Fibroblast of upper back skin (primary cell): ENCODE results near the gene CPLANE1.
"Not testable (repeated sequence)": the region's sequence is repeated elsewhere in the genome, so short reads cannot be mapped to it uniquely, and the experiment has no call there.

Source experiments
- DNase-seq: peaks from one replicate; pipeline ENCODE4 v3.0.0-alpha.2; 2013

Gene CPLANE1

DNA sequence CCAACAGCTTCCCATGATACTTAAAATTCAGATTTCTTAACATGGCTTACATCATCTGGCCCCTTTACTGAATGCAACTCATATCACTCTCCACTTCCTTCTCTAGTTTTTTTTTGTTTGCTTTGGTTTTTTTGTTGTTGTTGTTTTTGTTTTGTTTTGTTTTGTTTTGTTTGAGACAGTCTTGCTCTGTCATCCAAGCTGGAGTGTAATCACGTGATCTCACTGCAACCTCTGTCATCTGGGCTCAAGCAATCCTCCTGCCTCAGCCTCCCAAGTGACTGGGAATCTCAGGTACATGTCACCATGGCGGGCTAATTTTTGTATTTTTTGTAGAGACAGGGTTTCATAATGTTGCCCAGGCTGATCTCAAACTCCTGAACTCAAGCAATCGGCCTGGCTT is 41.4 kb downstream of the CPLANE1 start:
- no peak for DNase-seq

DNA sequence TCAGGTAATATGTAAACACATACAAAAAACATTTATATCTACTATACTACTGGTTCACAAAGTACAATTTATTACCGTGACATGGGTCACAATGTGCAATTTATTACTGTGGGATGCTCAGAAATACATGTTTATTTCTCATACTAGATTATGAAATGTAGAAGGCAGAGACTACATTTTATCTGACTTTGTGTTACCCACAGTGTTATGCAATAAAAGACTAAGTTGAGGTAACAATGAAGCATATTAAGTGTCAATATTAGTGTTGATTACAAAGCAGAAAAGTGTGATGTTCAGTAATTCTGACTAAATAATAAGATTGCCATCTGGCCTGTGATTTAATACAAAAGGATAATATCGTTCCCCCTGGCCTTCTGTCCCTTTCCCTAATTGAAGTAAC is 42.4 kb downstream of the CPLANE1 start:
- no peak for DNase-seq

DNA sequence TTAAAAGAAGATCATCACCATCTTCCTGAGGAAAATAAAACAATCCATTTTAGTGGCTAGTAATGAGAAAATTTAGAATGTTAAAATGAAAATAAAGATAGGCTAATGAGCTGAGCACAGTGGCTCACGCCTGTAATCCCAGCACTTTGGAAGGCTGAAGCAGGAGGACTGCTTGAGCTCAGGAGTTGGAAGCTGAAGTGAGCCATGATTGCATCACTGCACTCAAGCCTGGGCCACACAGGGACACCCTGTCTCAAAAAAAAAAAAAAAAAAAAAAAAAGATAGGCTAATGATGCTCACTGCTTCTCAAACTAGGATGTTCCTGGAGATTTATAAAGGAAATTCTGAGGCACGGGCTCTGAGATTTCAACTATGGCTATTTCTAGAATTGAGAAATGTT is 50.3 kb downstream of the CPLANE1 start:
- no peak for DNase-seq

DNA sequence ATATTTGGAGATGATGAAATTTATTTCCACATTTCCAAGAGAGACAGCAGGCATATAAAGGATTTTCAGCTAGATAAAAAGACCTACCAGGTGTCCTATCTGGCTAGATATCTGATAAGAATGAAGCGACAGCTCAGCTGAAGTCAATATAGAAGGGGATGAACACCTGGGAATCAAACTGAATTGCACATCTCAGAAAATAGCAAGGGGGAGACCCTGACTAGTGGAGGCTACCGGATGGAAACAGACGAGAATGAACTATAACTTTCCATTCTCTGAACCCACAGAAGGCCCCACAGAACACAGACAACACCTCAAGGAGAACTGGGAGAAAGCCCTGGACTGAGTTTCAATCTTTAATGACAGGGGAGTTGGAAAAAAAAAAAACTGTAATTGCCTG is 51.1 kb downstream of the CPLANE1 start:
- no peak for DNase-seq

DNA sequence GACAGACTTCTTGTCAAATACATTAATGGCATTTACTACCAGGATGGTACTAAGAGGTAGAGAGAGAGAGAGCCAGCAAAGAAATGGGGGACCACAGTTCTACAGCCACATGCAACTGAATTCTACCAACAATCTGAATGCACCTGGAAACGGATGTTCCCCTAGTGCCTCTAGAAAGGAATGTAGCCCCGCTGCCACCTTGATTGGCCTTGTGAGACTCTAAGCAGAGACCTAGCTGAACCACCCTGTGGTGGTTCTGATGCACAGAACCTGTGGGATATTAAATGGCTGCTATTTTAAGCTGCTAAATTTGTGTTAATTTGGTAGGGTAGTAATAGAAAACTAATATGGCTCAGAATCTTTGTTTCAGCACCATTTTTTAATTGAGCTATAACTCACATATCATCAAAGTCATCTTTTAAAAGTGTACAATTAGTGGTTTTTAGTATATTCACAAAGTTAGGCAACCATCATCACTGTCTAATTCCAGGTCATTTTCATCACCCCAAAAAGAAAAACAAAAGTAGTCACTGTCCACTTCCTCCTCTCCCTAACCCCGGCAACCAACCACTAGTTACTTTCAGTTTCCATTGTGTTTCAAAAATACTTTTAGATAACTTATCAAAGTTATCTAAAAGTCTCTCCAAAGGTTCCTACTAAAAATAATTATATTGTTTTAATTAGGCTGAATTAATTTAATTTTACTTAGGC is 51.7 kb downstream of the CPLANE1 start:
- no peak for DNase-seq

DNA sequence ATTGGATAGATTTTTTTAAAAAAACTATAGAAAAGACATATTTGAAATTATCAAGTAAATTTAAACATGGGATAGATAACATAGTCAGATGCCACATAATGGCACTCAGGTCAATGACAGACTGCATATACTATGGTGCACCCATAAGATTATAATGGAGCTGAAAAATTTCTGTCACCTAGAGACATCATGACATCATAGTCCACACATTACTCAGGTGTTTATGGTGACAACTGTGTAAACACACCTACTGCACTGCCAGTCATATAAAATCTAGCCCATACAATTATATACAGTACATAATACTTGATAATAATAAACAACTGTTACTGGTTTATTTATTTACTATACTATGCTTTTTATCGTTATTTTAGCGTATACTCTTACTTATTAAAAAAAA is 58.6 kb downstream of the CPLANE1 start:
- DNase-seq: no peak

DNA sequence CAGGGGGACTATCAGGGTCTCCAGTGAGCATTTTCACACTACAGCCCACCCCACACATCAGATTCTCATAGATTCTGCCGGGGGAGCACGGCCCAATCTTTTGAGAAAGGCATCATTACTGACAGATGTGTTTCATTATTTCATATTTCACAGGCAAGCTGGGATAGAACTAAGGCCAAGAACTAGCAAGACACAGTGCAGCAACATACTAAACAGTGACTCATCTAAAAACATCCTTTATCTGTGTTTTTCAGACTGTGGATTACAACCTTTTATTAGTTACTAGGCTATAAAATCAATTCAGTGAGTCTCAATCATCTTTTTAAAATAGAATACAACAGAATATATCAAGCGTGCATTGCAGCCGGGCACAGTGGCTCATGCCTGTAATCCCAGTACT is 59.8 kb downstream of the CPLANE1 start:
- no peak for DNase-seq

DNA sequence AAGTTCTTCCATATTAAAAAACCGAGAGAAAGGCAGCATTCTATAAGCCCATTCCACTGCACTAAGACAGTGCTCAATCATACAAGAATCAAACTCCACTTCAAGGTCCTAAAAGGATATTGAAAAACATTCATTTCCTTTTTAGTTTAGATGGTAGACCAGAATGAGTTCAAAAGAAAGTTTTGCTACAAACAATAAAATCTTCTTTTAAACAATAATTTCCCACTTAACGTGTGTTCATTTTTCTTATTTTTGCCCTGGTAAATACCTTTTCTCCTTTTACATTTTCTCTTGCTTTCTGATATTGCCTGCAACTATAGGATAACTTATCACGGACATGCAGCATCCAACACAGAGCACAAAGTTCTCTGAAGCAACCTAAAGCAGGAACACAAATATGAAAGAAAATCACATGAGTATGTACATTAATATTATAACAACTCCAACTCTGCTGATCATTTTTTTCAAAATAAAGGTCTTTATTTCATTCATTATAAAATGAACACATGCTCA is 61.7 kb downstream of the CPLANE1 start:
- DNase-seq: no peak

DNA sequence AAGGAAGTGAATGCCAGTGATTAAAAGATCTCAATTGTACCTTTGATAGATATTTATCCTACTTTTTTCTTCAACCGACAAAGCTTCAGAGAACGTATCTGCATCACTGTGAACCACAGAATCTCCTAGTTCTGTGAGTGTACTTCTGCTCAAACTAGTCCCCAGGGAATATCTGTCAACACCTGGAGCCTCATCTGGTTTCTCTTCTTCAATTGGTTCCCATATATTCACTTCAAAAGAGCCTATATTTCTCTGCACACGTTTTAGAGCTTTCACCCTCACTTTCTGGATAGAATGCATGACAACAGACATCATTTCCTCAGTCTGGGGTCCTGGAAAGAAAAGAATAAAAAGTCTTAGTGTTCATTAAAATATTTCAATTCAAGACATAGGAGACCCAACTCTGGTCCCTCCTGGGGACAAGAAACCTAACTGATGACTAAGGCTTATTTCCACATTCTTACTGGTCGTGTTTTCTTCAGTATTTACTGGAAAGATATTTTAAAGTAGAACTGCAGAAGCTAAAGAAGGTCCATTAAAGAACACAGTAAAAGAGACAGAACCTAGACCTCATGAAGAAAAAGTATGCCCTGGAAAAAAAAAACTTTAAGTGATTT is 64.3 kb downstream of the CPLANE1 start:
- DNase-seq: peak; percentile 14

DNA sequence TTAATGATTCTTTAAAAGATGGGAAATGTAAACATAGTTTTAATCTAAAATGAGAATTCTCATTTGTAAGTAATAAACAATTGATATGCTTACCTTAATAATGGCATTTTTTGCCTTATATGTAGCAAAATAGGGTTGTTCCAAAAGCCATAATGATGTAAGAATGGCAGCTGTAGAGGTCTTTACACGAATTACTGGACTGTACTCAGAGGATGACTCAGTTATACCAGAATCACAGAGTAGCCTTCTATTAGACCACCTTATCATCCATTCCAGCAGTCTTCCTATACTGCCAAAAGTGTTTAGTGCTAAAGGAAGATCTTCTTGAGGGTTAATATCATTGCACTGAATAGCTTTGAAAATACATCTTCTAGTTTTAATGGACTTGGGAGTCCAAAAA is 66.5 kb downstream of the CPLANE1 start:
- no peak for DNase-seq

DNA sequence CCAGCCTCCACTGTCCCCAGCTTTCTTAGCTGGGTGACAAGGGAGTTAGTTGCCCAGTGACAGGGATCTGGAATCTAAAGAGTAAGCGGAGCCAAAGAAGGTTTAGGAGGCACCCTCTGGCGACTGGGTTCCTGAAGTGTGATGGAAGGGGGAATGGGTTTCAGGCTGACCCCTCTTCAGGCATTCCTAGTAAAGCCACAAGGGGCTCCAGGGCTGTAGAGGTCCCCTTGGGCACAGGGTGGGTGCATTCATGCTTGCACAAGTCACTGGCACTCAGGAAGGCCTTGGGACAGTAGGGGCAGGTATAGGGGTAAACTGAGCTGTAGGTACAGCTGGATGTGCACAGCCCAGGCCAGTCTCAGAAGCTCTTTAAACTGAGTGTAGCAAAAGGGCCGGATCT is 74.2 kb downstream of the CPLANE1 start:
- no peak for DNase-seq

DNA sequence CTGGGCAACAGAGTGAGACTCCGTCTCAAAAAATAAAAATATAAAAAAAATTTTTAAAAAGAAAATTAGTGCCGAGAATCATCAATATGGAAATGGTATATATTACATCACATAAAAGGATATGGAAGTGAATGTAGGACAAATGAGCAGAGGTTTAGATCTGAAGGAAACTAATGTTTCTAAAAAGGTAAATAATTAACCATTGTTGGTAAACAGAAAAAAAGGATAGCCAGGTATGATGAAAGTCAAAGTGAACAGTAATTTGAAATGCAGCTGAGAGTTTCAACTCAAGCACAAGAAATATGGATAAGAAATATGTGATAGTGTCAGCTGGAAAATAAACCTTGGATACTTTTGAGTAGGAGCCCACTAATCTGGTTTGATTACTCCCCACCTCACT is 76.2 kb downstream of the CPLANE1 start:
- no peak for DNase-seq

DNA sequence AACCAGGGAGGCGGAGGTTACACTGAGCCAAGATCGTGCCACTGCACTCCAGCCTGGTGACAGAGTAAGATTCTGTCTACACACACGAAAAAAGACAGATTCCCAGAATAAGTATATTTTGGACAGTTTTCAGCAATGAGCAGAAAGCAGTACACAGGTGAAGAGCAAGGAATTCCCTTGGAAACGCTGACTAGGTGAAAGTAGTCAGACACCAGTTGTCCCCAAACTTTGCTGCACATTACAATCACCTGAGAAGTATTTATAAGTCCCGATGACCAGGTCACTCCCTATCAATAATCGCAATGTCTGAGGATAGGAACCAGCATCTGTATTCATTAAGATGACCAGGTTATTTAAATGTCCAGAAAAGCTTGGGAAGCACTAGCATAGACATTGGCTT is 78.3 kb downstream of the CPLANE1 start:
- DNase-seq: no peak

DNA sequence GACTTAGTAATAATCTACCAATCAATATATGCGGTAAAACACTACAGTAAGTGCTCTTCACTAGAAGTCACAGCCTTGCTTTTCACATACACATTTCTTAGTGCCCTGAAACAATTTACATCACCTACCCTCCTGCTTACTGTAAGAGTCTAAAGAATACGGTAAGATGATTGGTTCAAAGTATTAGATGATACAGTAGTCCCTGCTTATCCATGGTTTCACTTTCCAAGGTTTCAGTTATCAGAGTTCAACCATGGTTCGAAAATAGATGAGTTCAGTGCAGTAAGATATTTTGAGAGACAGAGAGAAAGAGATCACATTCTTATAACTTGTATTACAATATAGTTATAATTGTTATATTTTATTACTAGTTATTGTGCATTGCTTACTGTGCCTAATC is 83.0 kb downstream of the CPLANE1 start:
- DNase-seq: no peak

DNA sequence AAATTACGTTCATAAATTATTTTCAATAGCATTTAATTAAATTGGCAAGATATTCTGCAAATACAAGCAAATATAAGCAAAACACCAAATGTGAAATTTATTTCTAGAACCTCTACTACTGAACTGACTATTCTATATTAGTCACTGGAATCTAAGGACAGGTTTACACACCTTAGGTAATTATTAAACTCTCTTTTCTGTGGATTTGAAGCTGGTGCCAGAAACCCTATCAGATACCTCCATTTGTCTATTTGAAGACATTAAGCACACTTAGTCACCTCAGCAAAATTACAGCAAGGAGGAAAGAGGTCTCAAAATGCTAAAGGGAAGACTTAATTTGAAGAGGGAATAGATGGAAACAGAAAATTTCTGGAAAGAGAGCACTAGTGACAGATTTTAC is 83.4 kb downstream of the CPLANE1 start:
- DNase-seq: no peak

DNA sequence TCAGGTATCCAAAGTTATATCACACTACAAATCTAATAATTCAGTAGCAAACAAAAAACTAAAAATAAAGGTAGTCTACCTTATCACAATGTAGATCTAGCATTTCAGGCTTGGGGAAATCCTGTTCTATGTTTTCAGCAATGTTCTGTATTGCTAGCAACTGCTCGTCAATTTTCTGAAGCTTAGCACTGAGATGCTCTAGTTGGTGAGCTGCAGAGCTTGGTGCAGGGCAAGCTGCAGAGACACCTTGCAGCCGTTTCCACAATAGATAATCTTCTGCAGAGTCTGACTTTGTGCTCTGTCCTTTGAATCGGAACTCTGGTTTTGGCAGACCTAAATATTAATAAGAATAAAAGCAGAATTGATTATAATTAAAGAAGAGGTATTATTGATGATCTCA is 95.5 kb downstream of the CPLANE1 start:
- no peak for DNase-seq

DNA sequence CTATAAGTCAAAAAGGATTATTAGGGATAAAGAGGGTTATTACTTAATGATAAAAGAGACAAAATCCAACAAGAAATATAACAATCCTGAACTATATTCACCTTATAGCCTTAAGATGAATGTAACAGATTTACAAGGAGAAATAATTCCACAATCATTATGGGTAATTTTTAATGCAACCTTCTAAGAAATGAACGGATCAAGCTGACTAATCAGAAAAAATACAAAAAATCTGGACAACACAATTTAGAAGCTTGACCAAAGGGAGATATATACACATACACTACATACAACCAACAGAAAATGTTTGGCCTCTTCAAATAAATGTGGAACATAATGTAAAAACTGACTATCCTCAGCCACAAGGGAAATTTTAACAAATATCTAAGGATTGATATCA is 102.3 kb downstream of the CPLANE1 start:
- DNase-seq: no peak

DNA sequence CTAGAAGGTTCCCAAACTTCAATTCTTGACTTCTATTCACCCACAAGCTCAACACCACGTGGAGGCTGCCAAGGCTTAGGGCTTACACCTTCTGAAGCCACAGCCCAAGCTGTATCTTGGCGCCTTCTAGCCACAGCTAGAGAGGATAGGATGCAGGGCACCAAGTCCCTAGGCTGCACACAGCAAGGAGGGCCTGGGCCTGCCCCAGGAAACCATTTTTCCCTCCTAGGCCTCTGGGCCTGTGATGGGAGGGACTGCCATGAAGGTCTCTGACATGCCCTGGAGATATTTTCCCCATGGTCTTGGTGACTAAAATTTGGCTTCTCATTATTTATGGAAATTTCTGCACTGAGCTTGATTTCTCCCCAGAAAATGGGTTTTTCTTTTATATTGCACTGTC is 112.5 kb downstream of the CPLANE1 start:
- DNase-seq: no peak

DNA sequence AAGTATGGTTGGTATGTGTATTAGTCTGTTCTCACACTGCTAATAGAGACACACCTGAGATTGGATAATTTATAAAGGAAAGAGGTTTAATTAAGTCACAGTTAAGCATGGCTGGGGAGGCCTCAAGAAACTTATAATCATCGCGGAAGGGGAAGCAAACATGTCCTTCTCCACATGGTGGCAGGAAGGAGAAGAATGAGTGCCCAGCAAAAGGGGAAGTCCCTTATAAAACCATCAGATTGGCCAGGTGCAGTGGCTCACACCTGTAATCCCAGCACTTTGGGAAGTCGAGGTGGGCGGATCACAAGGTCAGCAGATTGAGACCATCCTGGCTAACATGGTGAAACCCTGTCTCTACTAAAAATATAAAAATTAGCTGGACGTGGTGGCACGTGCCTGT is 113.9 kb downstream of the CPLANE1 start:
- DNase-seq: not testable (repeated sequence)

DNA sequence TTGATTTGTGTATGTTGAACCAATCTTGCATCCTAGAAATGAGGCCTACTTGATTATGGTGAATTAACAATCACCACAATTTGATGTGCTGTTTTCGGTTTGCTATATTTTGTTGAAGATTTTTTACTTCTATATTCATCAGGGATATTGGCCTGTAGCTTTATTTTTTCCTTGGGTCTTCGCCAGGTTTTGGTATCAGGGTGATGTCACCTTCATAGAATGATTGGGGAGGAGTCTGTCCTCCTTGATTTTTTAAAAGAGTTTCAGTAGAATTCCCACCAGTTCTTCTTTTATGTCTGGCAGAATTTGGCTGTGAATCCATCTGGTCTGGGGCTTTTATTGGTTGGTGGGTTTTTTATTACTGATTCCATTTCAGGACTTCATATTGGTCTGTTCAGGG is 115.2 kb downstream of the CPLANE1 start:
- DNase-seq: peak; percentile 64

DNA sequence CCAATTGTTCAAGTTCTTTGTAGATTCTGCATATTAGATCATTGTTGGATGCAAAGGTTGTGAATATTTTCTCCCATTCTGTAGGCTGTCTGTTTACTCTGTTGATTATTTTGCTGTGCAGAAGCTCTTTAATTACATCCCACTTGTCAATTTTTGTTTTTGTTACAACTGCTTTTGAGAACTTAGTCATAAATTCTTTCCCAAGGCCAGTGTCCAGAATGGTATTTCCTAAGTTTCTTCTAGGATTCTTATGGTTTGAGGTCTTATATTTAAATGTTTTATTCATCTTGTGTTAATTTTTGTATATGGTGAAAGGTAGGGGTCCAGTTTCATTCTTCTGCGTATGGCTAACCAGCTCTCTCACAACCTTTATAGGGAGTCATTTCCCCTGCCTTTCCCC is 116.5 kb downstream of the CPLANE1 start:
- DNase-seq: no peak

DNA sequence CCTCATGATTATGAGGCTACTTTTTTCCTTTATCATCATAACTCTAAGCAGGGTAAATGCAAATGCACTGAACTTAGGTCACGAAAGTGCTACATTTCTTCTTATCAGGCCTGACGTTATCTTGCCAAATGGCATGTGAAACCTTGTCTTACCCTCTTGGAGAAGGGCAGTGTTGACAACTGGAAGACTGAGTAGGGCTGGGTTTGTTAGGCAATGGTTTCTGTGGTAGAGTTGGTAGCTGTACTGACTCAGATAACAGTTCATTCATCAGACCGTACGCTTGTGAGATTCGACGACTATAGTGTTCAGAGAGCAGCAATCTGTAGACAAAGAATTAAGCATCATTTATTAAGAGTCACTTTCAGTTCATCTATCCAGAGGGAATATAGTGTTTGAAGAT is 127.7 kb downstream of the CPLANE1 start:
- no peak for DNase-seq

DNA sequence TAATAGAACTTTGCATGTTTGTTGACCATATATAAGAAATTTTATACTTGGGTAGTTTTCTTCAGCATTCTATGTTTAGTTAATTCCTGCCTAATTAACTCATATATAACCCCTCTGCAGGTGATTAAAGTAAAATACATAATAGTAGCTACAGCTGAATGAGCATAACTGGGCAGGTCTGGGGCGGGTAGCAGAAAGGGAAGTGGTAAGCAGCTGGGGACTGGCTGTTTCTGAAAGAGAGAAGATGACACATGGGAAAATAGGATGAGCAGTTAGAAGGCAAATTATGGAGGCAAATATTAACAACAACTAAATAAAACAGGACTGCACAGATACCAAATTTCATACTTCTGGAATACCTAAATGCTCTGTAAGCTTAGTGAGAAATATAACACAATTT is 128.1 kb downstream of the CPLANE1 start:
- DNase-seq: no peak

DNA sequence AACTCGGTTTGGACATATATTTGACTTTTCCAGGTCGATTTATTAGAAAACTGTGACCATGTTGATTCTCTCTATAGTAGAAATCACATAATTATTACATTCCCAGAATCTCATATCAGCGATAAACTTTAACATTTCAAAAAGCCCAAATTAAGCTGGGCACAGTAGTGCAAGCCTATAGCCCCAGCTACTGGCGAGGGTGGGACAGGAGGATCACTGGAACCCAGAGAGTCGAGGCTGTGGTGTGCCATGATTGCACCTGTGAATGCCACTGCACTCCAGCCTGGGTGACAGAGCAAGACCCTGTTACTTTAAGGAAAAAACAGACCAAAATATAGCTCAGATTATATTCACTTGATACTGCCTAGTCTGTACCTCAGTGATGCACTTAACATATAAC is 128.9 kb downstream of the CPLANE1 start:
- no peak for DNase-seq

DNA sequence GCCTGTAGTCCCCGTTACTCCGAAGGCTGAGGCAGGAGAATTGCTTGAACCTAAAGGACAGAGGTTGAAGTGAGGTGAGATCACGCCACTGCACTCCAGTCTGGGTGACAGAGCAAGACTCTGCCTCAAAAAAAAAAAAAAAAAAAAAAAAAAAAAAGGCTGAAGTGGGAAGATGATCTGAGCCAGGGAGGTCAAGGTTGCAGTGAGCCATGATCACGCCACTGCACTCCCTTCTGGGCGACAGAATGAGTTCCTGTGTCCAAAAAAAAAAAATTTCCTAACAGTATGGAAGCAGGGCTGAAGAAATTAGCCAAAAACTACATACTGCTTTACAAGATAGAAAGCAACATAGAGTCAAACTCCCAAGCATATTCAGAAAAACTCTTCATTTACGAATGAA is 132.8 kb downstream of the CPLANE1 start:
- DNase-seq: no peak
